Measurements from ENCODE around the gene ZNF420.

ZNF420 gene

DNA sequence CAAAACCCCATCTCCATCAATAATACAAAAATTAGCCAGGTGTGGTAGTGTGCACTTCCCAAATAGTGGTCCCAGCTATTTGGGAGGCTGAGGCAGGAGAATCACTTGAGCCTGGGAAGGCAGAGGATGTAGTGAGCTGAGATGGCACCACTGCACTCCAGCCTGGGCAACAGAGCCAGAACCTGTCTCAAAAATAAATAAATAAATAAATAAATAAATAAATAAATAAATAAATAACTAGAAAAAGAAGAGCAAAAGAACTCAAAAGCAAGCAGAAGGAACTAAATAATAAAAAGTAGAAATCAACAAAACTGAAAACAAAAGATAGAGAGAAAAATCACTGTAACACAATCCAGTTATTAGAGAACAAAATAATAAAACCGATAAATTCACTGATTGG is 81.9 kb downstream of the ZNF420 start:
- DNase-seq = no peak

DNA sequence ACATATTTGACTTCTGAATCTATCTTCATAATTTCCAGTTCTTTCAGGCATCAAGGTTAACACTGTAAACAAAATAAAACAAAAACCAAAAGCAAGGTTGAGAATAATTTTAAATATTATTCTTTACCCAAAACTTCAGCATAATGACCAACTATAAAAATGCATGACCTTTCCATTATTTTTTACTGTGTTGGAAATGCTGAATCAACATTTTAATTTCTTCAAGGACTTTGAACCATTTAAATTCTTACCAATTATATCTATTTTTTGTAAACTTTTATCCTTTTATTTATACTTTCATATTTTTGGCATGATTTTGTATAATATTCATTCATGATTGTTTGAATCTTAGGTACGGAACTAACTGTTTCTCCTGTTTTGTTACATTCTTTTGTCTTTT is 87.4 kb downstream of the ZNF420 start:
- DNase-seq = no peak

DNA sequence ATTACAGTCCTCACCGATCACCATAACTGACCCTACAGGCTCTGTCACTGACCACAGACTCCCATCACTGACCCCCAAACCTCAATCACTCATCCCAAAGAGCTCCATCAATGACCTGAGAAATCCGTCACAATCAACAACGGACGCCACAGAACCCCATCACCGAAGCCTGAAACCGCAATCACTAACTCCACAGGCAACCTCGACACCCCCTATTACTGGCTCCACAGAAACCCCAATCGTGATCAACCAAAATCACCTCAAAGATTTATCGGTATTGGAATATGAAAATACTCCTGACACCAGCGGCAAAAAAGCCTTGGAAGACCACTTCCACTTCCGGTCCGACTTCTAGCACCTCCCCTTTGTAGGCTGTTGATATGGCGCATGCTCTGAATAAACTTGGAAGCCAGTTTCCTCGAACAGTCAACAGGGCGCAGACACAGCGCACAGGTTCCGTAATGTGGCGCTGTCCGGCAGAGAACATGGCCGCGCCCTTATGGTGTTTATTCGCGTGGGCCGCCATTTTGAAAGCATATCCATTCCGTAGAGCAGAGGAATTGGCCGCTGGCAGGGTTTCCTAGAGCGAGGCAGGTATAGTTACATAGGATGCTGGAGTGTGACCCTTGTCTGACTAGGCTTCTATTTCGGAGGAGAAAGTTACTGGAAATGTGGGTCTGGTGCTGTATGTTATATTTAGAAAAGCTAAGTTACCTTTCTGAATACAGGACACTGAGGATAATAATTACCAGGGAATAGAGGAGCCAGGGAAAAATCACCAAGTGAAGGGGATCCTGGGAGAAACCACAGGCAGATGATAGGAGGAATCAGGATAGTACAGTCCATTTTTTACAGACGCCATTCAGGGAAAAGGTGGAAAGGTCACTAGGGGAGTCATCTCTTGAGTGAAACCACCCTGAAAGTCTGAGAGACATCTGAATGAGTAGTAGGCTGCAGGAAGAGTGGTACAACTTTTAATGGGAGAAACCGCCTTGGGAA is 94.4 kb downstream of the ZNF420 start, which contains the start of gene ZNF585A:
TSS of gene ZNF585A (minus strand) at position 328 of the 999 bp plus-strand sequence. CDS start 2,785 bp downstream, outside the sequence.
- DNase-seq = no peak
